Colonic mucosa (tissue), 4 donors: Measurements from ENCODE around the gene LENG1. TPM values are rescaled to one million over a fixed set of nuclear protein-coding genes. Genes with fewer than 3 reads are reported as not detected.
A peak's percentile ranks its signal among the peaks of the same experiment; 100 is the strongest.

Source experiments
- DNase-seq: peaks from one replicate; pipeline ENCODE4 v3.0.0-alpha.2; 2020
- H3K27ac ChIP-seq: fragments of 200-600 bp; one replicate; pipeline ENCODE4 v1.8.0; 2021
- H3K27me3 ChIP-seq: fragments of 200-600 bp; one replicate; pipeline ENCODE4 v1.8.0; 2021
- H3K36me3 ChIP-seq: fragments of 200-600 bp; one replicate; pipeline ENCODE4 v1.8.0; 2021
- H3K4me1 ChIP-seq: fragments of 200-600 bp; one replicate; pipeline ENCODE4 v1.8.0; 2021; ENCODE audit warnings: mild to moderate bottlenecking
- H3K4me3 ChIP-seq: fragments of 200-600 bp; one replicate; pipeline ENCODE4 v1.8.0; 2021
- H3K9ac ChIP-seq, 2 donors: one replicate each; pipeline ENCODE4 v1.7.0; 2013; ENCODE audit warnings: control low read depth in 2 of 2, low read depth in 2 of 2, low read length in 2 of 2
- H3K9me3 ChIP-seq: fragments of 200-600 bp; one replicate; pipeline ENCODE4 v1.8.0; 2021
- CTCF ChIP-seq: fragments of 200-600 bp; IDR thresholded peaks from one replicate; pipeline ENCODE4 v1.8.0; 2022; ENCODE audit warnings: antibody characterized with exemption, mild to moderate bottlenecking
- intact Hi-C: fragments of 100-400 bp; cut with DNase I; formaldehyde crosslinking; loops from one replicate; pipeline ENCODE4 v1.14.1; 2022
- total RNA-seq, 2 donors: library from RNA; stranded (reverse); fragmentation: NEBNext Ultra II Directional in 1 of 2; extraction: Animal tissue kit (Norgen Biotek cat#: 25700) in 1 of 2; gene quantifications; one replicate each; pipeline ENCODE4 v1.2.1, GENCODE V29; 2021
- donor health status: healthy.
- donor health status: DM: no; HTN: no; CAD: no.
- donor health status: DM: no; HTN: no; CAD: no.

Gene LENG1
- total RNA-seq, 2 donors from 2014 or later = 6.2 to 8.1 TPM

GRCh38 chr19:54206030-54206830 is 46.7 kb upstream of the LENG1 start:
- peak overlapping the region; percentile 16 for H3K4me3 ChIP-seq

GRCh38 chr19:54204767-54205468 is 45.4 kb upstream of the LENG1 start:
- DNase-seq = no peak

More at GRCh38 chr19:54206030-54206830, 46.7 kb upstream of the LENG1 start:
- Histone ChIP-seq H3K4me1 (peaks cover 40% of the 10 kb centered on the region), H3K9me3 (no peaks in the 10 kb centered on the region), H3K27me3 (no peaks in the 10 kb centered on the region), H3K9ac (peak overlapping the region; percentile 14 to 35), H3K27ac (peak overlapping the region; percentile 56), H3K36me3 (peaks cover 21% of the 10 kb centered on the region)
- DNase-seq = no peak
- TF ChIP-seq CTCF = no peak
- intact Hi-C loops = no loop called here

GRCh38 chr19:54203151-54203611 is 43.7 kb upstream of the LENG1 start:
- Histone ChIP-seq H3K36me3 (peaks cover 21% of the 10 kb centered on the region), H3K4me1 (peaks cover 24% of the 10 kb centered on the region)
- DNase-seq = peak; percentile 61

More at GRCh38 chr19:54204767-54205468, 45.4 kb upstream of the LENG1 start:
- Histone ChIP-seq H3K4me3 (no peak overlapping the region), H3K9ac (peak overlapping the region; percentile 6 to 62), H3K27ac (peak overlapping the region; percentile 8), H3K27me3 (no peaks in the 10 kb centered on the region), H3K36me3 (peaks cover 21% of the 10 kb centered on the region), H3K4me1 (peaks cover 36% of the 10 kb centered on the region), H3K9me3 (no peaks in the 10 kb centered on the region)
- TF ChIP-seq CTCF = no peak
- intact Hi-C loops = no loop called here

GRCh38 chr19:54201980-54202379 is 42.5 kb upstream of the LENG1 start:
- Histone ChIP-seq H3K27me3 (no peaks in the 10 kb centered on the region), H3K27ac (no peak overlapping the region), H3K9ac (peak overlapping the region; percentile 83 to 90), H3K4me3 (peak overlapping the region; percentile 78), H3K9me3 (no peaks in the 10 kb centered on the region), H3K4me1 (peaks cover 24% of the 10 kb centered on the region), H3K36me3 (peaks cover 21% of the 10 kb centered on the region)
- no peak for TF ChIP-seq CTCF
- no peak for DNase-seq
- intact Hi-C loops = no loop called here

More at GRCh38 chr19:54203151-54203611, 43.7 kb upstream of the LENG1 start:
- TF ChIP-seq CTCF = no peak
- H3K9ac ChIP-seq = peak overlapping the region; percentile 3 to 83
- no peak overlapping the region for H3K4me3 ChIP-seq
- H3K9me3 ChIP-seq = no peaks in the 10 kb centered on the region
- H3K27ac ChIP-seq = no peak overlapping the region
- H3K27me3 ChIP-seq = no peaks in the 10 kb centered on the region
- intact Hi-C loops = no loop called here

GRCh38 chr19:54201172-54201701 is 41.7 kb upstream of the LENG1 start:
- intact Hi-C loops = no loop called here
- Histone ChIP-seq H3K27me3 (no peaks in the 10 kb centered on the region), H3K4me1 (peaks cover 24% of the 10 kb centered on the region), H3K4me3 (peak overlapping the region; percentile 78), H3K27ac (peak overlapping the region; percentile 94), H3K9ac (peak overlapping the region; percentile 83 to 90), H3K36me3 (peaks cover 18% of the 10 kb centered on the region), H3K9me3 (no peaks in the 10 kb centered on the region)
- no peak for TF ChIP-seq CTCF
- no peak for DNase-seq
